Measurements from ENCODE around the gene APOA5.
A peak's percentile ranks its signal among the peaks of the same experiment; 100 is the strongest.

Gene APOA5

GRCh38 chr11:116796548-116796947, 4.9 kb upstream of the APOA5 start:
- no peak for TF ChIP-seq CTCF (conservative IDR thresholded peaks at IDR 0.05; ENCODE audit: control insufficient read depth, insufficient read depth, low read depth, low read length)
- no peak for DNase-seq (ENCODE audit: low read depth)
- no peak overlapping the region for H3K4me3 ChIP-seq (ENCODE audit: control insufficient read depth, low read depth, low read length)

- no peak for DNase-seq (ENCODE audit: low read depth)
- H3K4me3 ChIP-seq (ENCODE audit: control insufficient read depth, low read depth, low read length), result no peak overlapping the region
- TF ChIP-seq CTCF (conservative IDR thresholded peaks at IDR 0.05; ENCODE audit: control insufficient read depth, insufficient read depth, low read depth, low read length), result no peak
Measured at GRCh38 chr11:116794851-116795250, 3.2 kb upstream of the APOA5 start.

- TF ChIP-seq CTCF (conservative IDR thresholded peaks at IDR 0.05; ENCODE audit: control insufficient read depth, insufficient read depth, low read depth, low read length), result no peak
- no peak overlapping the region for H3K4me3 ChIP-seq (ENCODE audit: control insufficient read depth, low read depth, low read length)
- DNase-seq (ENCODE audit: low read depth), result peak; percentile 33
Measured at GRCh38 chr11:116793772-116794097, 2.1 kb upstream of the APOA5 start.

GRCh38 chr11:116792869-116793771, 1.4 kb upstream of the APOA5 start:
- H3K4me3 ChIP-seq (ENCODE audit: control insufficient read depth, low read depth, low read length), result no peak overlapping the region
- TF ChIP-seq CTCF (conservative IDR thresholded peaks at IDR 0.05; ENCODE audit: control insufficient read depth, insufficient read depth, low read depth, low read length), result no peak
- DNase-seq (ENCODE audit: low read depth), result peak; percentile 81

GRCh38 chr11:116792144-116792868, 627 bp upstream of the APOA5 start:
- H3K4me3 ChIP-seq (ENCODE audit: control insufficient read depth, low read depth, low read length), result no peak overlapping the region
- TF ChIP-seq CTCF (conservative IDR thresholded peaks at IDR 0.05; ENCODE audit: control insufficient read depth, insufficient read depth, low read depth, low read length), result no peak
- DNase-seq (ENCODE audit: low read depth), result no peak

- peak; percentile 85 for TF ChIP-seq CTCF (conservative IDR thresholded peaks at IDR 0.05; ENCODE audit: control insufficient read depth, insufficient read depth, low read depth, low read length)
- peak overlapping the region; percentile 13 for H3K4me3 ChIP-seq (ENCODE audit: control insufficient read depth, low read depth, low read length)
- DNase-seq (ENCODE audit: low read depth), result peak; percentile 64
Measured at GRCh38 chr11:116791002-116791812, 472 bp downstream of the APOA5 start.
